Activated CD4-positive, CD25-positive, alpha-beta regulatory T cell treated with anti-CD3 and anti-CD28 coated beads, Interleukin-2, amount 50 U/mL, for 16 hours (primary cell): ENCODE measurements around the gene BRF1.
A peak's percentile ranks its signal among the peaks of the same experiment; 100 is the strongest.
"Not testable (repeated sequence)": the region's sequence is repeated elsewhere in the genome, so short reads cannot be mapped to it uniquely, and the experiment has no call there.

ENCODE experiments used
- DNase-seq: peaks from one replicate; pipeline ENCODE4 v3.0.0-alpha.2; 2020; ENCODE audit warnings: low read depth, low spot score

BRF1 gene, protein sequence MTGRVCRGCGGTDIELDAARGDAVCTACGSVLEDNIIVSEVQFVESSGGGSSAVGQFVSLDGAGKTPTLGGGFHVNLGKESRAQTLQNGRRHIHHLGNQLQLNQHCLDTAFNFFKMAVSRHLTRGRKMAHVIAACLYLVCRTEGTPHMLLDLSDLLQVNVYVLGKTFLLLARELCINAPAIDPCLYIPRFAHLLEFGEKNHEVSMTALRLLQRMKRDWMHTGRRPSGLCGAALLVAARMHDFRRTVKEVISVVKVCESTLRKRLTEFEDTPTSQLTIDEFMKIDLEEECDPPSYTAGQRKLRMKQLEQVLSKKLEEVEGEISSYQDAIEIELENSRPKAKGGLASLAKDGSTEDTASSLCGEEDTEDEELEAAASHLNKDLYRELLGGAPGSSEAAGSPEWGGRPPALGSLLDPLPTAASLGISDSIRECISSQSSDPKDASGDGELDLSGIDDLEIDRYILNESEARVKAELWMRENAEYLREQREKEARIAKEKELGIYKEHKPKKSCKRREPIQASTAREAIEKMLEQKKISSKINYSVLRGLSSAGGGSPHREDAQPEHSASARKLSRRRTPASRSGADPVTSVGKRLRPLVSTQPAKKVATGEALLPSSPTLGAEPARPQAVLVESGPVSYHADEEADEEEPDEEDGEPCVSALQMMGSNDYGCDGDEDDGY

GRCh38 chr14:105300542-105301102, at the start of gene BRF1:
BRF1 (minus strand) TSS chr14:105301001; CDS start chr14:105300629, 372 bp downstream.
- peak; percentile 88 for DNase-seq

DNA sequence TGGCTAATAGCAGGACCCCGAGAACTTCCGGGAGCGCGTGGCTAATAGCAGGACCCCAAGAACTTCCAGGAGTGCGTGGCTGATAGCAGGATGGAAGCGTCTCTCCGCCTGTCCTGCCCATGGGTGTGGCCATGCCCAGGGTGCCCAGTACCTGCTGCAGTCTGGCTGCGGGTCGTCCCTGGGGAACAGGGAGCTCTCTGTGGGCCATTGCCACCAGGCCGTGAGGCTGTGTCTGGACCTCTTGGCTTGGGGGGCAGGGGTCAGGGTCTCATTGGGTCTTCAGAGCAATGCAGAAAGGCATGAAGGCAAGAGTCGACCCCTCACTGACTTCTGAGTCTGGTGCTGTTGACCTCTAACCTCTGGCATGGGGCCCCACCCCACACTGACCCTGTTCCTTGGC, 49.2 kb upstream of the BRF1 start:
- no peak for DNase-seq

DNA sequence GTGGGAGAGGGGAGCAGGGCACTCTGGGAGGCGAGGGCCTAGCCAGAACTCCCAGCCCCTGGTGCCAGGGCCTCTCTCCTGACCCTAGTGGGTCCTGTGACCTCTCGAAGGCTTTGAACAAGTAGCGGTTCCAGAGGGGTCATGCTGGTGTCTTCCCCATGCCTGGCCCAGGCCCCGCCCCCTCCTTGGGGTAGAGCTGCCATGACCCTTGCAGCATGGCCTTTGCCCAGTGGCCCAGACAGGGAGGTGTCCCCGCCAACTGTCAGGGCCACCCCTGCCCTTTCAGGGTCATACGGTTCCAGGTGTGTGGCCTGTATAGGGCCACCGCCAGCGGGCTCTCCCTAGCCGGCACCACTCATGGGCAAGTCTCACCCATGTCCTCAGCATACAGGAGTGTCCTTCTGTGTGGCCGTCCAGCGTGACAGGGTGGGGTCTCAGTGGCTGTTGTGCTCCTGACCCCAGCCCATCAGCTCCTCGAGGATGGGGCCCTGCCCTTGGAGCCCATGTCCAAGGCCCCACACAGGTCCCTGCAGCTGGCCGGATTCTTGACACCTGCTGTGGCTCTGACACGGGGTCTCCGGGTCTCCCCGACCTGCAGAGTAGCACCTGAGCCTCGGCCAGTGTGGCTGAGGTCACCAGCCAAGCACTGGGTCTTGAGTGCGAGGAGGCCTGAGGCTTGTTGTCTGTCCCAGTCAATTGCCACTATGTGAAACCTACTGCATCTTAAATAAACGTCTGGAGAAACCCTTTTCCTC, 48.3 kb upstream of the BRF1 start:
- no peak for DNase-seq

DNA sequence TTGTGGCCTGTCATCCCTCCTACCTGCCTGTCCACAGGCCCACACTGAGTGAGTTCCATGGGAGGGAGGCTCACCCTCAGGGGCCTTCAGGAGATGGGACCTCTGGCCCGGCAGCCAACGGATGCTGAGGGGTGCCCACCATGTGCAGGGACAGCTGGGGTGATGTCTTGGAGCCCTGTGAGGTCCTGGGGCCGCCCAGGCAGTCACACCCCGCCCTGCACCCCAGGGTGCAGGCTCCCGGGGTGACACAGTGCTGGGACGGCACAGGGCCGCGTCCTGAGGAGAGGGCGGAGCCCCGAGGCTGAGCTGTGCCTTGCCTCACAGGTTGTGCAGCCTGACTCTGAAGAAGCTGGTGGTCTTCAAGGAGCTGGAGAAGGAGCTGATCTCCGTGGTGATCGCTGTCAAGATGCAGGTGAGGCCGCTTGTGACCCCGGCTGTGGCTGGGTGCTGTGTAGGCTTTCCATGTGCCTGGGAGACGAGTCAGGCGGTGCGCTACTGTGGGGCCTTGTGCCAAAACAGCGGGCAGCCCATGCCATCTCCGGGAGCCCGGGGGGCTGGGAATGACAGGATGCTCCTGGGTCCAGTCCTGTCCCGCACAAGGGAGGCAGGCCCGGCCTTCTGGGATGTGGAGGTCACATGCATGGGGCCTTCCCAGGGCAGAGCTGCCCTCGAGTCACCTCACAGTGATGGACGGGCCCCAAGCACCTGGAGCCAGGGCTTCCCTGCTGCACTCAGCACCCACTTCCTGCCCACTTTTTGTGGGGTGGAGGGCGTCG, 47.6 kb upstream of the BRF1 start:
- DNase-seq = no peak

DNA sequence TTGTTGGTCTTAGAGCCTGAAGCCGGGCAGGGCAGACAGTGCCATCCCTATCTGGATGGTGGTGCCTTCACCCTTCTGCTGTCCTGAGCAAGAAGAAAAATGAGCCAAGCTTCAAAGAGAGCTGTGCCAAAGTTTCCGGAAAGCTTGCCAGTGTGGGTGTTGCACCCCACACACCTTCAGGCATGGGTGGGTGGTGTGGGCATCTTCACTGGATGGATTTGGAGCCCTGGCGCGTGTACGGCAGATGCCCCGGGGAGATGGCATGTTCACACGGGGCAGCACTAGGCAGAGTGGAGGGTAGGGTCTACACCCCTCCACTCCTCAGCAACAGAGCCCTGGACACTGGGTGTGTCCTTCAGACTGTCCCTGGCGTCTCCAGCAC, 46.8 kb upstream of the BRF1 start:
- DNase-seq = no peak

GRCh38 chr14:105346876-105347586, 46.2 kb upstream of the BRF1 start:
- DNase-seq = no peak

DNA sequence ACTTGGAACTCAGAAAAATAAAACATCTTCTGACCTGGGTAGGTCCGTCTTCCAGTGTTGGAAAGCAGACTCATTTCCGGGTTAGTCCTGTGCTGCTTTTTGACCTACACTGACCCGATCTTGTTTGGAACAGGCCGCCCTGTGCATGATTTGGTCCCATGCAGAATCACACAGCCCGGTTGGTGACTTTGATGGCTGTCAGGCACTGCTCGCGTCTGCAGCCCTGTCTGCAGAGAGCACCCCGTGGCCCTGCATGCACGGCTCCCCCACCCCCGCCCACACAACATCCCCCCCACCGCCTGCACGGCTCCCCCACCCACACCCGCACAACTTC, 45.4 kb upstream of the BRF1 start:
- DNase-seq = no peak

DNA sequence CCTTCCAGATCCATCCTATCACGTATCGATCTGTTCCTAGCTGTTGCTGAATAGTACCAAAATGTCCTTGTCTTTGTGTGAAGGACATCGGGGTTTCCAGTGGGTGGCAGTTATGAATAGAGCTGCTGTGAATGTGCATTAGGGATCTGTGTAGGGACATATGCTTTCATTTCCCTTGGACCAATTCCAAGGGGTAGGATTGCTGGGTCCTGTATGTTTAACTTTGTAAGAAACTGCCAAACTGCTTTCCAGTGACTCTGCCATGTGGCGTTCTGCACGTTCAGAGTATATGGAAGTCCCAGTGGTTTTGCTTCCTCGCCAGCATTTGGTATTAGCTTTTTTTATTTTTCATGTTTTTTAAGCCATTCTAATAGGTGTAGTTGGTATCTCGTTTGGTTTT, 42.4 kb upstream of the BRF1 start:
- no peak for DNase-seq

GRCh38 chr14:105340821-105341733, 40.3 kb upstream of the BRF1 start:
- DNase-seq = no peak

GRCh38 chr14:105337966-105338741, 37.4 kb upstream of the BRF1 start:
- DNase-seq = no peak

DNA sequence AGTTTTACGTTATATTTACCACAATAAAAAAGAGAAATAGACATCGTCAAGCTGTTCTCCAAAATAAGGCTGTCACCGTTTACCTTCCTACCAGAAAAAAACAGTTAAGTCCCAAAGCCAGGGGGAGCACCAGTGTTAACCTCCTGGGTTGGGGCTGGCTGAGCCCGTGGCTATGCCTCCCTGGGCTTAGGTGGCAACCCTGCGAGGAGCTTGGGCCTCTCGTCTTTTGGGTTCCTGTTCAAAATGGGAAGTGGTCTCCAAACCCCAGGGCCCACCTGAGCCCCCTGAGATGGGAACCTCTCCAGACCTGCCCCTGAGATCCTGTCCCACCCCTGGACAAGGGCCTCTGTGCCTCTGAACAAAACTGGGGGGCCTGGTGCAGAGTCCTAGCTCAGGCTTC, 36.6 kb upstream of the BRF1 start:
- DNase-seq = no peak

- no peak for DNase-seq
Observed at GRCh38 chr14:105336477-105337287, 35.9 kb upstream of the BRF1 start.

DNA sequence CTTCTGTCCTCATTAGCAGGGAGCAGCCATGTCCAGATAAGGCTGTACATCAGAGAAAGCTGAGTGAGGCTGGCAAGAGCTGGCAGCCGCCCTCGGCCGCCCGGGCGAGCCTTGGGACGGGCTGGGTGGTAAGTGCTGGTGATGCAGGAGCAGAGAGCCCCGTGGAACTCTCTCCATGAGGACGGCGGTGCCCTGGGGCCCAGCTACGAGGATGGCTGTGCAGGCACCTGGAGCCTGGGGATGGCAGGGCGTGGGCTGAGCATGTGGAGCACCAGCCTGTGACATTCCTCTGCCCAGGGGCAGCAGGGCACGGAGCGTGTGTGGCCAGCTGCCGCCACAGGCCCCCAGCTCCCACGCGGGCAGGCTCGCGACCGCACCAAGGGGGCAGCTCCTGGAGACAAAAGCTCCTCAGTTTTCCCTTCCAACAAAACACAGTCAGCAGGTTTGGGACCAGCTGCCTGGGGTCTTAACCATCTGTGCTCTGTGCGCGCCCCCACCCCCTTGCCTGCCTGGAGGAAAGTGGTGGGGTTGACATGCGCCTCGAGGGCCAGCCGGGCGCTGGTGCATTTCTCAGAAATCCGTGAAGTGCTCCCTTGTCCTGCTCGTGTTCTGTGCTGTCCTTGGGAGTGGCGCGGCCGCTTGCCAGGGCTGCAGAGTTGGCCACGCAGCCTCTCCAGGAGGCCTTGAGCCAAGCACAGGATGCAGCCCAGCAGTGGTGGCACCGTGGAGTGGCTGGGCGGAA, 35.1 kb upstream of the BRF1 start:
- DNase-seq = no peak

DNA sequence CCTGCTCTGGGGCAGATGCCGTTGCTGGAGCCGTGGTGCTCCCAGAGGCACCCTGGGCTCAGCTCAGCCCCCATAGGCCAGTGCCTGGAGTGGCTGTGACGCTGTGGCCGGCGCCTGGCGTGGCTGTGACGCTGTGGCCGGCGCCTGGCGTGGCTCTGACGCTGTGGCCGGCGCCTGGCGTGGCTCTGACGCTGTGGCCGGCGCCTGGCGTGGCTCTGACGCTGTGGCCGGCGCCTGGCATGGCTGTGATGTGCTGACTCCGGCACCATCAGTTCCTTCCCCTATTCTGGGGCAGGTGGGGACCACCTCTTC, 34.4 kb upstream of the BRF1 start:
- not testable (repeated sequence) for DNase-seq

DNA sequence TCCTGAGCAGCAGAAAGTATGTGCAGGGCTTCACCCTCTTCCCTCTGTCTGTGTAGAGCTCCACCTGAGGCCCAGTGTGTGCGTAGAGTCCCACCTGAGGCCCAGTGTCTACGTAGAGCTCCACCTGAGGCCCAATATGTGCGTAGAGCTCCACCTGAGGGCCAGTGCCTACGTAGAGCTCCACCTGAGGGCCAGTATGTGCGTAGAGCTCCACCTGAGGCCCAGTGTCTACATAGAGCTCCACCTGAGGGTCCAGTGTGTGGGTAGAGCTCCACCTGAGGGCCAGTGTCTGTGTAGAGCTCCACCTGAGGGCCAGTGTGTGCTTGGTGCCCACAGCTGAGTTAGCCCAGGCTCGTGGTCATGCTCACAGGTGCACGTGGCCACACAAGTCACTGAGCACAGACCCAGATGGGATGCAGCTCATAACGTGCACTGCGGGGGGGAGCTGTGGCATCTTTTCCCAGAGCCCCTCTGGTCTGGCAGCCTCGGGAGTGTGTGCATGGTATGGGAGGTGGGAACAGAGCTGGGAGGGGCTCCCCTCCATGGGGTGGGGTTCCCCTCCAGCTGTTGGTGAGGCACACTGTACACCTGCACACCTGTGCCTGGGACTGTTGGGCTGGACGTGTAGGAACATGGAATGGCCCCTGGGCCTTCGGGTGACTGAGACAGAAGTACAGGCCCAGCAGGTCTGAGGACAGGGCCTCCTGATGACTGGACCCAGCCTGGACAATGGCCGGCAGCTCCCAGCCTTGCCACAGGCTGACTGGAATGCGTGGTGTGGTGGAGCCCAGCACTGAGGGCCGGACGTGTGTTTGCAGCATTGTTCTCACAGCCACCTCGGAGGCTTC, 33.8 kb upstream of the BRF1 start:
- DNase-seq = no peak

GRCh38 chr14:105333613-105334364, 33.0 kb upstream of the BRF1 start:
- DNase-seq = no peak
